ENCODE measurements around the gene TTC28.

The TTC28 gene

GRCh38 chr22:28254396-28254795, 425.2 kb downstream of the TTC28 start:
- DNase-seq, result no peak

GRCh38 chr22:28252539-28252938, 427.1 kb downstream of the TTC28 start:
- DNase-seq, result no peak

GRCh38 chr22:28250036-28250695, 429.5 kb downstream of the TTC28 start:
- no peak for DNase-seq

- no peak for DNase-seq
Measured at GRCh38 chr22:28249402-28249801, 430.2 kb downstream of the TTC28 start.

- DNase-seq, result no peak
Measured at GRCh38 chr22:28247667-28248363, 431.8 kb downstream of the TTC28 start.

GRCh38 chr22:28247136-28247535, 432.5 kb downstream of the TTC28 start:
- DNase-seq, result no peak

- DNase-seq, result no peak
Measured at GRCh38 chr22:28246397-28246796, 433.2 kb downstream of the TTC28 start.

GRCh38 chr22:28245579-28246224, 433.9 kb downstream of the TTC28 start:
- no peak for DNase-seq

- no peak for DNase-seq
Measured at GRCh38 chr22:28244757-28245156, 434.9 kb downstream of the TTC28 start.

- no peak for DNase-seq
Measured at GRCh38 chr22:28243539-28243938, 436.1 kb downstream of the TTC28 start.

GRCh38 chr22:28241656-28242290, 437.9 kb downstream of the TTC28 start:
- DNase-seq, result no peak

- DNase-seq, result no peak
Measured at GRCh38 chr22:28239941-28240340, 439.7 kb downstream of the TTC28 start.

GRCh38 chr22:28237783-28238182, 441.9 kb downstream of the TTC28 start:
- DNase-seq, result no peak

GRCh38 chr22:28237112-28237511, 442.5 kb downstream of the TTC28 start:
- DNase-seq, result no peak

GRCh38 chr22:28232204-28232603, 447.4 kb downstream of the TTC28 start:
- DNase-seq, result no peak

GRCh38 chr22:28231441-28231840, 448.2 kb downstream of the TTC28 start:
- DNase-seq, result no peak

- DNase-seq, result no peak
Measured at GRCh38 chr22:28230671-28231070, 449.0 kb downstream of the TTC28 start.

GRCh38 chr22:28229566-28230485, 449.8 kb downstream of the TTC28 start:
- no peak for DNase-seq

GRCh38 chr22:28223826-28224225, 455.8 kb downstream of the TTC28 start:
- DNase-seq, result no peak

GRCh38 chr22:28222976-28223745, 456.5 kb downstream of the TTC28 start:
- no peak for DNase-seq

- DNase-seq, result no peak
Measured at GRCh38 chr22:28222571-28222970, 457.1 kb downstream of the TTC28 start.

- no peak for DNase-seq
Measured at GRCh38 chr22:28222052-28222451, 457.6 kb downstream of the TTC28 start.
